ENCODE measurements around the gene SEMA5B.

DNA sequence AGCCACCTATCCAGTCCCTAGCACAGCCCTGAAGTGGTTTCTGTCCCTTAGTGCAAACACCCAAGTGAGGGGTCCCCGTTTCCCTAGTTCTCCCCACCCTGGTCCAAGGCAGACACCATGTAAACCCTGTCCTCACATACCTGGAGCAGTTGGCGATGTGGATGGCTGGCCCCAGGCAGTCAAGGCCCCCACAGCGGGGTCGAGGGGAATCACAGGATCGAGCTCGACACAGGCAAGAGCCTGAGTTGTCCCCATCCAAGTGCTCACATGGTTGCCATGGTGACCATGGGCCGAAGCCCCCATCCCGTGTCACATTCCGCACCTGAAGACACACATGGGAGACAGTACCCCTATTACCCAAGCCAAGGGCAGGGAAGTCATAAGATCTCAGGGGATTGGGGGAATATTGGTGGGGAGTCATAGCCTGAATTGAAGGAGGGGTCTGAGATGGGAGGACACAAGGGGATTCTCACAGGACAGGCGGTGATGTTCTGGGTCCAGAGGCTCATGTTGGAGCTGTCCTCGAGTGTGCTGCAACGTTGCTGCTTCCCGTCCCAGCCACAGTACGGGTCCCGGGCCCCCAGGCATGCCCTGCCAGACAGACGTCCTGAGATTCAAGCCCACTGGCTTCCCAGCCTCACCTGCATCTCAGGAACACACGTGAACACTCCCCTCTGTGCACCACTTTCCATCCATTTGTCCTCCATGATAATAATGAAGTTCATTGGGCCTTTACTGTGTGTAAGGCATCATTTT, 112.1 kb downstream of the SEMA5B start:
- TF ChIP-seq, protein P1, sequence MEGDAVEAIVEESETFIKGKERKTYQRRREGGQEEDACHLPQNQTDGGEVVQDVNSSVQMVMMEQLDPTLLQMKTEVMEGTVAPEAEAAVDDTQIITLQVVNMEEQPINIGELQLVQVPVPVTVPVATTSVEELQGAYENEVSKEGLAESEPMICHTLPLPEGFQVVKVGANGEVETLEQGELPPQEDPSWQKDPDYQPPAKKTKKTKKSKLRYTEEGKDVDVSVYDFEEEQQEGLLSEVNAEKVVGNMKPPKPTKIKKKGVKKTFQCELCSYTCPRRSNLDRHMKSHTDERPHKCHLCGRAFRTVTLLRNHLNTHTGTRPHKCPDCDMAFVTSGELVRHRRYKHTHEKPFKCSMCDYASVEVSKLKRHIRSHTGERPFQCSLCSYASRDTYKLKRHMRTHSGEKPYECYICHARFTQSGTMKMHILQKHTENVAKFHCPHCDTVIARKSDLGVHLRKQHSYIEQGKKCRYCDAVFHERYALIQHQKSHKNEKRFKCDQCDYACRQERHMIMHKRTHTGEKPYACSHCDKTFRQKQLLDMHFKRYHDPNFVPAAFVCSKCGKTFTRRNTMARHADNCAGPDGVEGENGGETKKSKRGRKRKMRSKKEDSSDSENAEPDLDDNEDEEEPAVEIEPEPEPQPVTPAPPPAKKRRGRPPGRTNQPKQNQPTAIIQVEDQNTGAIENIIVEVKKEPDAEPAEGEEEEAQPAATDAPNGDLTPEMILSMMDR (IDR thresholded peaks at IDR 0.05; ENCODE audit: poor library complexity, severe bottlenecking) = no peak
- TF ChIP-seq SMC3 (conservative IDR thresholded peaks at IDR 0.05; ENCODE audit: poor library complexity) (no peak), EZH2 (IDR thresholded peaks at IDR 0.05; ENCODE audit: borderline replicate concordance, insufficient read depth, low read length, poor library complexity, severe bottlenecking) (no peak), MXI1 (conservative IDR thresholded peaks at IDR 0.05; ENCODE audit: poor library complexity, severe bottlenecking) (no peak), EP300 (conservative IDR thresholded peaks at IDR 0.05; ENCODE audit: poor library complexity, severe bottlenecking) (no peak), POLR2AphosphoS5 (IDR thresholded peaks at IDR 0.05) (no peak), RAD21 (conservative IDR thresholded peaks at IDR 0.05) (no peak)
